WTC11 (cell line): Measurements from ENCODE around the gene TCF7L1.

Source experiments
- JUN ChIP-seq: sonication (generic); formaldehyde crosslinking; IDR thresholded peaks from 2 replicates; pipeline ENCODE4 v1.8.0; 2023; ENCODE audit warnings: mild to moderate bottlenecking, missing genetic modification reagents
- SMAD3 ChIP-seq: sonication (generic); formaldehyde crosslinking; IDR thresholded peaks from 2 replicates; pipeline ENCODE4 v1.8.0; 2022; ENCODE audit warnings: missing genetic modification reagents, mild to moderate bottlenecking, borderline replicate concordance
- TF ChIP-seq, protein P1 (sequence below): fragments of 200-600 bp; IDR thresholded peaks from 2 replicates; pipeline ENCODE4 v1.8.0; 2022; ENCODE audit warnings: antibody characterized with exemption

- TF ChIP-seq JUN (CRISPR knock-in tag) = no peak
- TF ChIP-seq, protein P1, sequence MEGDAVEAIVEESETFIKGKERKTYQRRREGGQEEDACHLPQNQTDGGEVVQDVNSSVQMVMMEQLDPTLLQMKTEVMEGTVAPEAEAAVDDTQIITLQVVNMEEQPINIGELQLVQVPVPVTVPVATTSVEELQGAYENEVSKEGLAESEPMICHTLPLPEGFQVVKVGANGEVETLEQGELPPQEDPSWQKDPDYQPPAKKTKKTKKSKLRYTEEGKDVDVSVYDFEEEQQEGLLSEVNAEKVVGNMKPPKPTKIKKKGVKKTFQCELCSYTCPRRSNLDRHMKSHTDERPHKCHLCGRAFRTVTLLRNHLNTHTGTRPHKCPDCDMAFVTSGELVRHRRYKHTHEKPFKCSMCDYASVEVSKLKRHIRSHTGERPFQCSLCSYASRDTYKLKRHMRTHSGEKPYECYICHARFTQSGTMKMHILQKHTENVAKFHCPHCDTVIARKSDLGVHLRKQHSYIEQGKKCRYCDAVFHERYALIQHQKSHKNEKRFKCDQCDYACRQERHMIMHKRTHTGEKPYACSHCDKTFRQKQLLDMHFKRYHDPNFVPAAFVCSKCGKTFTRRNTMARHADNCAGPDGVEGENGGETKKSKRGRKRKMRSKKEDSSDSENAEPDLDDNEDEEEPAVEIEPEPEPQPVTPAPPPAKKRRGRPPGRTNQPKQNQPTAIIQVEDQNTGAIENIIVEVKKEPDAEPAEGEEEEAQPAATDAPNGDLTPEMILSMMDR = no peak
- no peak for TF ChIP-seq SMAD3 (CRISPR knock-in tag)
Measured at GRCh38 chr2:85246348-85246747, 113.2 kb downstream of the TCF7L1 start.
